SU-DHL-6 (cell line): ENCODE measurements around the gene MPEG1.

Experiments
- EZH2phosphoT487 ChIP-seq: fragments of 200-600 bp; sonication (generic), shearing (Covaris generic); conservative IDR thresholded peaks from 2 replicates; pipeline ENCODE4 v1.6.1; 2018; ENCODE audit warnings: mild to moderate bottlenecking, antibody characterized with exemption, low read length, moderate library complexity, mixed read lengths
- TF ChIP-seq, protein P1 (sequence below): fragments of 200-600 bp; sonication (generic); IDR thresholded peaks from one replicate; pipeline ENCODE4 v1.5.1; 2017; ENCODE audit warnings: antibody characterized with exemption, mild to moderate bottlenecking, low read length, moderate library complexity; ENCODE audit not compliant: insufficient read depth, poor library complexity, severe bottlenecking

DNA sequence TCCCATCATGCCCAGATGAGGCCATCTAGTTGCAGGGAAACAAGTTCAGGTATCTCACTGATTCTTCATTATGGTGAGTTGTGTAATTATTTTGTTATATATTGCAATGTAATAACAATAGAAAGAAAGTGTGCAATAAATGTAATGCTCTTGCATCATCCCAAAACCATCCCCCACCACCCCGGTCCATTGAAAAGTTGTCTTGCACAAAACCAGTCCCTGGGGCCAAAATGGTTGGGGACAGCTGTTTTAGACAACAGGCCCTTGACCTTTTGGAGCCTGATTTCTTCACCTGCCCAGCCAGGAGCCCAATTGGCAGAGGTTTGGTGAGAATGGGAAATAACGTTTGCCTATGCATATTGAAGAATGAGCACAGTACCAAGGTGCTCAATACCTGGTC is 15.9 kb downstream of the MPEG1 start:
- TF ChIP-seq, protein P1, sequence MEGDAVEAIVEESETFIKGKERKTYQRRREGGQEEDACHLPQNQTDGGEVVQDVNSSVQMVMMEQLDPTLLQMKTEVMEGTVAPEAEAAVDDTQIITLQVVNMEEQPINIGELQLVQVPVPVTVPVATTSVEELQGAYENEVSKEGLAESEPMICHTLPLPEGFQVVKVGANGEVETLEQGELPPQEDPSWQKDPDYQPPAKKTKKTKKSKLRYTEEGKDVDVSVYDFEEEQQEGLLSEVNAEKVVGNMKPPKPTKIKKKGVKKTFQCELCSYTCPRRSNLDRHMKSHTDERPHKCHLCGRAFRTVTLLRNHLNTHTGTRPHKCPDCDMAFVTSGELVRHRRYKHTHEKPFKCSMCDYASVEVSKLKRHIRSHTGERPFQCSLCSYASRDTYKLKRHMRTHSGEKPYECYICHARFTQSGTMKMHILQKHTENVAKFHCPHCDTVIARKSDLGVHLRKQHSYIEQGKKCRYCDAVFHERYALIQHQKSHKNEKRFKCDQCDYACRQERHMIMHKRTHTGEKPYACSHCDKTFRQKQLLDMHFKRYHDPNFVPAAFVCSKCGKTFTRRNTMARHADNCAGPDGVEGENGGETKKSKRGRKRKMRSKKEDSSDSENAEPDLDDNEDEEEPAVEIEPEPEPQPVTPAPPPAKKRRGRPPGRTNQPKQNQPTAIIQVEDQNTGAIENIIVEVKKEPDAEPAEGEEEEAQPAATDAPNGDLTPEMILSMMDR: no peak
- TF ChIP-seq EZH2phosphoT487: no peak
